ENCODE results near the gene PRDX2. TPM values are rescaled to one million over a fixed set of nuclear protein-coding genes. Genes with fewer than 3 reads are reported as not detected.

PRDX2 gene
- total and polyA plus RNA-seq, 10 of the 15 experiments (the other 5 are each of a cell fraction or from before 2014, with no cell fraction given) = 93.0 to 812 (median 344) TPM

DNA sequence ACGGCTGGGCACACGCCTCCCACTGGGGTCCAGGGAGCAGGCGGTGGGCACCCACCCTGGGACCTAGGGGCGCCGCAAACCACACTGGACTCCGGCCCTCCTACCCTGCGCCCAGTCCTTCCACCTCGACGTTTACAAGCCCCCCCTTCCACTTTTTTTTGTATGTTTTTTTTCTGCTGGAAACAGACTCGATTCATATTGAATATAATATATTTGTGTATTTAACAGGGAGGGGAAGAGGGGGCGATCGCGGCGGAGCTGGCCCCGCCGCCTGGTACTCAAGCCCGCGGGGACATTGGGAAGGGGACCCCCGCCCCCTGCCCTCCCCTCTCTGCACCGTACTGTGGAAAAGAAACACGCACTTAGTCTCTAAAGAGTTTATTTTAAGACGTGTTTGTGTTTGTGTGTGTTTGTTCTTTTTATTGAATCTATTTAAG lies 8.7 kb downstream of the PRDX2 start:
- no peaks in the 10 kb centered on the region for H3K27me3 ChIP-seq (replicated peaks in 1 of 2; ENCODE audit: control insufficient read depth in 2 of 2, insufficient read depth in 2 of 2, low read length in 1 of 2)
- H3K9ac ChIP-seq (ENCODE audit: control insufficient read depth, insufficient read depth, low read length) = peak overlapping the region; percentile 95
- ChIA-PET POLR2A (interaction anchor here (0.6 to 8.2 kb wide), 15 partner anchors 8 to 182 kb away, joined by 3 to 303 read pairs (median 4); partner anchors contain the start of genes GCDH, GET3, HOOK2 and MAN2B1), RAD21 (ENCODE audit: unreplicated experiment) (interaction anchor here (0.7 to 11.4 kb wide), 5 partner anchors 8 to 55 kb away, joined by 3 to 303 read pairs (median 4); partner anchors contain the start of gene HOOK2), CTCF (interaction anchor here (1.0 to 12.9 kb wide), 5 partner anchors 10 to 56 kb away, joined by 3 to 537 read pairs (median 5); partner anchors contain the start of genes GET3 and HOOK2), SMC1A (ENCODE audit: uncharacterized antibody, unreplicated experiment) (interaction anchor here (1.2 to 11.5 kb wide), 4 partner anchors 13 to 59 kb away, joined by 3 to 240 read pairs (median 4); partner anchors contain the start of gene TRIR)
- peak overlapping the region; percentile 87 for H3K4me3 ChIP-seq
- no peak overlapping the region for H2AFZ ChIP-seq (ENCODE audit: control insufficient read depth, low read depth, low read length)
- no peak for FAIRE-seq
- 2% methylated on average over 22 of the region's 22 CpGs for WGBS (ENCODE audit: insufficient coverage, insufficient replicate concordance, low lambda C conversion rate, missing lambda C conversion rate)
- in situ Hi-C loops (cut with MboI) = no loop called here
- ATAC-seq = no peak
- H3K27ac ChIP-seq (ENCODE audit: control insufficient read depth, insufficient read depth) = peak overlapping the region; percentile 95
- no peak for TF ChIP-seq E4F1 (IDR thresholded peaks at IDR 0.05; ENCODE audit: borderline replicate concordance, partially characterized antibody)
- TF ChIP-seq, protein P1, sequence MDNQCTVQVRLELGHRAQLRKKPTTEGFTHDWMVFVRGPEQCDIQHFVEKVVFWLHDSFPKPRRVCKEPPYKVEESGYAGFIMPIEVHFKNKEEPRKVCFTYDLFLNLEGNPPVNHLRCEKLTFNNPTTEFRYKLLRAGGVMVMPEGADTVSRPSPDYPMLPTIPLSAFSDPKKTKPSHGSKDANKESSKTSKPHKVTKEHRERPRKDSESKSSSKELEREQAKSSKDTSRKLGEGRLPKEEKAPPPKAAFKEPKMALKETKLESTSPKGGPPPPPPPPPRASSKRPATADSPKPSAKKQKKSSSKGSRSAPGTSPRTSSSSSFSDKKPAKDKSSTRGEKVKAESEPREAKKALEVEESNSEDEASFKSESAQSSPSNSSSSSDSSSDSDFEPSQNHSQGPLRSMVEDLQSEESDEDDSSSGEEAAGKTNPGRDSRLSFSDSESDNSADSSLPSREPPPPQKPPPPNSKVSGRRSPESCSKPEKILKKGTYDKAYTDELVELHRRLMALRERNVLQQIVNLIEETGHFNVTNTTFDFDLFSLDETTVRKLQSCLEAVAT (IDR thresholded peaks at IDR 0.05) = peak; percentile 94; the same call in 1 of the 2 replicates
- peak overlapping the region; percentile 97 for H3K4me2 ChIP-seq (ENCODE audit: control insufficient read depth, insufficient read depth)
- H4K20me1 ChIP-seq (ENCODE audit: control insufficient read depth, insufficient read depth) = no peaks in the 10 kb centered on the region
- H3K79me2 ChIP-seq (ENCODE audit: control insufficient read depth, insufficient read depth, low read length) = peaks cover 42% of the 10 kb centered on the region
- H3K4me1 ChIP-seq (ENCODE audit: control insufficient read depth, insufficient read depth, low read length) = peaks cover 32% of the 10 kb centered on the region
- no peaks in the 10 kb centered on the region; the same call in 2 of the 3 replicates for H3K9me3 ChIP-seq (replicated peaks; ENCODE audit: control insufficient read depth, insufficient read depth, low read length)
- intact Hi-C loops (cut with micrococcal nuclease; ENCODE audit: unreplicated experiment) = loop anchor here (1.0 kb wide), 1 partner anchor 112 kb away; the partner anchor contains the start of gene DHPS
- no TSS peak for BruUV-seq (replicated peaks)
- H3K36me3 ChIP-seq (ENCODE audit: control insufficient read depth in 2 of 2, insufficient read depth in 2 of 2, low read length in 1 of 2) = no peaks in the 10 kb centered on the region
- DNase-seq (ENCODE audit: low read depth, low spot score) = no peak

All from GM12878 (cell line).